ENCODE data around the gene MEGF11.

GRCh38 chr15:66136948-66137347 lies 116.6 kb downstream of the MEGF11 start:
- no peak for TF ChIP-seq CTCF (IDR thresholded peaks at IDR 0.05)
- TF ChIP-seq POLR2A (IDR thresholded peaks at IDR 0.05): no peak

Data from uterus (tissue), 2 donors.